Measurements from ENCODE around the gene KEAP1.

GRCh38 chr19:10516671-10517286 lies 13.6 kb upstream of the KEAP1 start:
- TF ChIP-seq CTCF (IDR thresholded peaks at IDR 0.05; ENCODE audit: insufficient read depth, low read length, poor library complexity, severe bottlenecking) (no peak), EZH2phosphoT487 (conservative IDR thresholded peaks at IDR 0.05; ENCODE audit: low read length) (no peak)
